Thymus (tissue), 11 donors: ENCODE data around the gene VAC14. TPM values are rescaled to one million over a fixed set of nuclear protein-coding genes. Genes with fewer than 3 reads are reported as not detected.
"Not testable (repeated sequence)": the region's sequence is repeated elsewhere in the genome, so short reads cannot be mapped to it uniquely, and the experiment has no call there.

Source experiments
- DNase-seq, 9 donors: peaks; one replicate each; pipeline ENCODE4 v3.0.0-alpha.2; 2013; ENCODE audit warnings: low spot score in 9 of 9, low read depth in 6 of 9, missing footprints in 1 of 9
- H3K27ac ChIP-seq, 2 donors: one replicate each; pipeline ENCODE4 v1.5.1; 2013; ENCODE audit warnings: control low read depth in 1 of 2, low read depth in 1 of 2, low read length in 1 of 2, mild to moderate bottlenecking in 1 of 2, moderate library complexity in 1 of 2
- H3K27me3 ChIP-seq, 2 donors: one replicate each; pipeline ENCODE4 v1.5.1; 2013; ENCODE audit warnings: low read length in 1 of 2; ENCODE audit not compliant: control insufficient read depth in 2 of 2, insufficient read depth in 1 of 2
- H3K36me3 ChIP-seq, 2 donors: one replicate each; pipeline ENCODE4 v1.5.1; 2013; ENCODE audit warnings: low read length in 1 of 2, mild to moderate bottlenecking in 1 of 2, moderate library complexity in 1 of 2; ENCODE audit not compliant: control insufficient read depth in 2 of 2, insufficient read depth in 2 of 2
- H3K4me1 ChIP-seq, 2 donors: one replicate each; pipeline ENCODE4 v1.5.1; 2013; ENCODE audit warnings: low read length in 2 of 2; ENCODE audit not compliant: control insufficient read depth in 2 of 2, insufficient read depth in 2 of 2
- H3K4me3 ChIP-seq, 2 donors: one replicate each; pipeline ENCODE4 v1.5.1; 2013; ENCODE audit warnings: low read length in 2 of 2, control low read depth in 1 of 2, mild to moderate bottlenecking in 1 of 2
- H3K9me3 ChIP-seq, 2 donors: one replicate each; pipeline ENCODE4 v1.5.1; 2013; ENCODE audit warnings: low read length in 1 of 2, mild to moderate bottlenecking in 1 of 2; ENCODE audit not compliant: control insufficient read depth in 2 of 2, insufficient read depth in 1 of 2
- WGBS: extraction: QIAGEN DNeasy Blood & Tissue Kit; methylation state at CpG from one replicate; pipeline ENCODE4 v1.1.7; 2013; 5-methylcytosine and 5-hydroxymethylcytosine counted together
- polyA plus RNA-seq: library from polyadenylated mRNA; stranded (reverse); fragments of 200-250 nt; gene quantifications from one replicate; pipeline ENCODE4 v1.2.3, GENCODE V29; 2013
- total RNA-seq: library from RNA; stranded (reverse); fragments of 120-200 nt; gene quantifications from one replicate; pipeline ENCODE4 v1.2.4, GENCODE V29; 2013
- donor health status: healthy.

Gene VAC14
- total and polyA plus RNA-seq, 2 donors = 28.7 to 33.1 TPM

DNA sequence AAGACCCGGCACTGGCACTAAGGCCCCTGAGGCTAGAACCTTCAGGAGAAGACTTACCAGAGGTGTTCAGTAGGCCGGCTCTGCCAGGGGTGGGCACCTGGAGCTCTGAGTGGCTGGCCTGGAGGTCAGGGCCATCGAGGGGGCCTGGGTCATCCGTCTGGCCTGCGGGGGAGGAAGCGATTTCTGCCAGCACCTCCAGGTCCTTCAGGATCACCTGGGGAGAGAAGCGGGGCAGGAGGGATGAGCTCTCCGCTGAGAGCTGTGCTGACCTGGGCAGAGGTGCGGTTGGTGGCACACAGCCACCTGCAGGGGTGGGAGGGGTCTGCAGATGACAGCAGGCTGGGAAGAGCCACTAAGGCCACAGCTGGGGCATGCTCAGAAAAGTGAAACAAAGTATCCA lies 56.6 kb downstream of the VAC14 start:
- Histone ChIP-seq H3K27ac (no peak overlapping the region), H3K4me3 (no peak overlapping the region), H3K36me3 (peaks cover 41 to 45% of the 10 kb centered on the region in 2 donors), H3K4me1 (peaks cover 26 to 73% of the 10 kb centered on the region in 2 donors), H3K27me3 (no peaks in the 10 kb centered on the region), H3K9me3 (peaks cover 0 to 12% of the 10 kb centered on the region in 2 donors)
- WGBS = 97% methylated on average over 9 of the region's 9 CpGs
- no peak for DNase-seq

DNA sequence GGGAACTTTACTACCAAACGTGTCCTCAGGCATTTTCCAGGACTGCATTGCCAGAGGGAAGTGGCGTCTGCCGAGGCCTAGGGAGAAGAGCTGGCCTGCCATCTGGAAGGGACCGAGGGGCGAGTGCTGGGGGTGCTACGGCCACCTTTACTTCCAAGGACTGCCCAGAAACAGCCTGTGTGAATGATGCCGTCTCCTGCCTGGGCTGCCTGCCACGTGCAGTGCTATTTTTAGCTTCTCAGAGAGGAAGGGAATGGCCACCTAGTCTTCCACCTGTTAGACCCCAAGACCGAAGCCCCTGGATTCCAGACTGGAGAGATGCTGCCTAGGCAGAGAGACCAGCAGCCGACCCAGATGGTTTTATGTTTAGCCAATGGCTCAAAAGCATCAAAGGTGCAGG lies 57.2 kb downstream of the VAC14 start:
- Histone ChIP-seq H3K27me3 (no peaks in the 10 kb centered on the region), H3K9me3 (peaks cover 0 to 12% of the 10 kb centered on the region in 2 donors), H3K4me1 (peaks cover 27 to 73% of the 10 kb centered on the region in 2 donors), H3K36me3 (peaks cover 44 to 45% of the 10 kb centered on the region in 2 donors), H3K27ac (no peak overlapping the region), H3K4me3 (no peak overlapping the region)
- WGBS = 97% methylated on average over 10 of the region's 10 CpGs
- DNase-seq = no peak

DNA sequence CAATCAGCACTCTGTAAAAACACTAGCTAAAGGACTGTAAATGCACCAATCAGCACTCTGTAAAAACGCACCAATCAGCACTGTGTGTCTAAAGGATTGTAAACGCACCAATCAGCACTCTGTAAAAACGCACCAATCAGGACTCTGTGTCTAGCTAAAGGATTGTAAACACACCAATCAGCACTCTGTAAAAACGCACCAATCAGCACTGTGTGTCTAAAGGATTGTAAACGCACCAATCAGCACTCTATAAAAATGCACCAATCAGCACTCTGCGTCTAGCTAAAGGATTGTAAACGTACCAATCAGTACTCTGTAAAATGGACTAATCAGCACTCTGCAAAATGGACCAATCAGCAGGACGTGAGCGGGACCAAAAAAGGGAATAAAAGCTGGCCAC lies 58.0 kb downstream of the VAC14 start:
- Histone ChIP-seq H3K9me3 (peaks cover 0 to 12% of the 10 kb centered on the region in 2 donors), H3K36me3 (peaks cover 45% of the 10 kb centered on the region in 2 donors), H3K4me1 (peaks cover 35 to 75% of the 10 kb centered on the region in 2 donors)
- H3K27me3 ChIP-seq, DNase-seq, H3K4me3 ChIP-seq, H3K27ac ChIP-seq: not testable (repeated sequence)
- 99% methylated on average over 9 of the region's 9 CpGs for WGBS

DNA sequence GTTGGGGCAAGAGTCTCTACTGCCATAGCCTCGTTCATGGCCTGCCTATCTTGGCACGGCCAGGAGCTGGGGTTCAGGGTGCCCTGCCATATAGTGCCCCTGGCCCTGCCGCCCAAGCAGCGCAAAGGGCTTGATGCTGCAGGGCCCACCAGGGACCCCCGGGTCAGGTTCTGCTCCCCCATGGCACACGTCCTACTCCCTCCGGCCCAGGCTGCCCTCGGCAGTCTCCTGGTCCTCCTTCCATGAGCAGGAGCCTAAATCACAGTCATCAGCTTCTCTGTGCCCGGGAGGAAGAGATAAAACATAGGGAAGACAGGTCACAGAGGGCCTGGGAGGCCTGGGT lies 59.2 kb downstream of the VAC14 start:
- Histone ChIP-seq H3K27ac (no peak overlapping the region), H3K4me1 (peaks cover 39 to 75% of the 10 kb centered on the region in 2 donors), H3K27me3 (no peaks in the 10 kb centered on the region), H3K9me3 (peaks cover 0 to 12% of the 10 kb centered on the region in 2 donors), H3K36me3 (peaks cover 45% of the 10 kb centered on the region in 2 donors), H3K4me3 (no peak overlapping the region)
- DNase-seq = no peak
- 96% methylated on average over 9 of the region's 9 CpGs for WGBS

DNA sequence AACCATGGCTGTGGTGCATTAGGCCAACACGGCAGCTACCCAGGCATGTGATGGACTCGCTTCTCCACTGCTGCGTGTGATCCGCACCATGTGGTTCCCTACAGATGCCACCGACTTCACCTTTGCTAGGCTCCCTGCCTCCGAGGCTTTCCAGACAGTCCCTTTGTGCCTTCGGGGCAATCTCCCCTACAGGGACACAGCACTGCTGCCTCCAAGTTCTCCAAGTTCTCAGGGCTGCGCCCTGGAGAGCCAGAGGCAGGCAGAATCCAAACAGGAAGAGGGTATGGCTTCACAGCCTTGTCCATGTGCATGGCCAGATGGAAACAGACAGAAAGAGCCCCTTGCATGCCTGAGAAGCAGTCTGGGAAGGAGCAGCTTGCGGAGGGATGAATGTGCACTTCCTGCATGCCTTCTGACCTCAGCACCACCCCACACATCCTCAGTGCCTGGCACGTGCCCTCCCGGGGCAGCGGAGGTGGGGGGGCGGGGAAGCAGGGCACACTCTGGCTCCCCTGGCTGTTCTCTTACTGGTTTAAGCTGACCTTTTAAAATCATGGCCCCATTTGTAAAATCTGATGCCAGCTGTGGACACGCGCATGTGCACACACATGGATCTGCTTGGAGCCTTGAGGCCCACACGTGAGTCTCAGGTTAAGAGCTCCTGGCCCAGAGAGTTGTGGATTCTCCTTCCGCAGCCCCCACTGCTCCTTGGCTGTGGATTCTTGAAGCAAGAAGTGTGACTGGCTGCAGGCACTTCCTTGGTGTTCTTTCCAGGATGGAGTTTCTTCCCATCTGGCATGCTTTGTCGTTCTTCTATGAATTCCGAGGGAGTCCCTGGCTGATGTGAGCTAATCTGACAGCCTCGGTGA lies 59.8 kb downstream of the VAC14 start:
- Histone ChIP-seq H3K4me3 (no peak overlapping the region), H3K4me1 (peaks cover 40 to 75% of the 10 kb centered on the region in 2 donors), H3K27ac (no peak overlapping the region), H3K27me3 (no peaks in the 10 kb centered on the region), H3K36me3 (peaks cover 45% of the 10 kb centered on the region in 2 donors), H3K9me3 (peaks cover 0 to 12% of the 10 kb centered on the region in 2 donors)
- WGBS = 90% methylated on average over 20 of the region's 20 CpGs
- DNase-seq = peak in 1 of 9 donors; percentile 35

DNA sequence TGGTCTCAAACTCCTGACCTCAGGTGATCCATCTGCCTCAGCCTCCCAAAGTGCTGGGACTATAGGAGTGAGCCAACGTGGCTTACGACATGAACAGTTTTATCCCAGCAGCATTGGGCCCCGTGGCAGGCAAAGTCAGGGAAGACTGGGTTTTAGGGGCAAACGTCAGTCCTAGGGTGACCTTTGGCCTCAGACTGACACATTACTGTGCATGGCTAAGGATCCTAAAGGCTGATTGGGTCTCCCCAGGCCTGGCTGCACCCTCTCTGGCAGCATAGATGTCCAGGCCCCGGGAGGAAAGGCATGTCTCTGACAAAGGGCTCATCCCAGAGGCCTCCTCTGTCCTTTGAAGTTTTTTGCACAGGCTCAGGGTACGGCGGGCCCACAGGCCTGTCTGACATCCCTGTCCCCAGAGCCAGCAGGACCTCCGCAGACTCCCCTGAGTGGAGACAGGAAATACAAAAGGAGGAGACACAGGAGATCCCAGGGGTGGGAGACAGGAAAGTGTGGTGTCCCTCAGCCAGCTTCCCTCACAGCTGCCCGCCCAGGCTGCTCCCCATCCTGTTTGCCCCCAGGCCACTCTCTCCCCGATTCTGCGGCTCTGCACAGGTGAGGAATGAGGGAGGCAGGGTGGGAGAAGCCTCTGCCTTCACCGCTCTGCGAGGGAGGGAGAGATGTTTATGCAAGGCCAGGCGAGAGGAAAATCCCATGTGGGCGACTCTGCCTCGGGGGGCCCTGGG lies 60.6 kb downstream of the VAC14 start:
- peaks cover 0 to 12% of the 10 kb centered on the region in 2 donors for H3K9me3 ChIP-seq
- 97% methylated on average over 16 of the region's 16 CpGs for WGBS
- H3K36me3 ChIP-seq = peaks cover 43 to 45% of the 10 kb centered on the region in 2 donors
- DNase-seq = no peak
- H3K4me1 ChIP-seq = peaks cover 44 to 75% of the 10 kb centered on the region in 2 donors
- no peak overlapping the region for H3K4me3 ChIP-seq
- no peaks in the 10 kb centered on the region for H3K27me3 ChIP-seq
- no peak overlapping the region for H3K27ac ChIP-seq

DNA sequence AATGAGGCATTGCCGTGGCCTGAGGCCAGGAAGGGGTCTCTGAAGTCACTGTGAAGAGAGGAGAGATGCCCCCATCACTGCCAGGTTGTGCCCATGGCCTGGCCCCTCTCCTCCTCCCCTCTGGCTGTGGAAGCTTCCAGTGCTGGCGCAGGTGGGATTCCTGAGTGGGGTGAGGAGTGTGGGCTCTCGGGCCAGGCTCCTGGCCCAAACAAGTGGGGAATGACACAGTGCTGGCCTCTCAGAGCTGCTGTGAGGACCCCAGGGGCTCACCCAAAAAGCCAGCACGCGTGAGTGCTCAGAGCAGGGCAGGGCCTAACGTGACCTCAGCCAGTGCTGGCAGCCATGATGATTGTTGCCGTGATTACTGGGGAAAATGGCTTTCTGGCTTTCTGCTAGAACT lies 61.6 kb downstream of the VAC14 start:
- Histone ChIP-seq H3K27me3 (no peaks in the 10 kb centered on the region), H3K9me3 (peaks cover 0 to 12% of the 10 kb centered on the region in 2 donors), H3K27ac (no peak overlapping the region), H3K4me1 (peaks cover 44 to 69% of the 10 kb centered on the region in 2 donors), H3K4me3 (no peak overlapping the region), H3K36me3 (peaks cover 41 to 44% of the 10 kb centered on the region in 2 donors)
- no peak for DNase-seq
- WGBS = 90% methylated on average over 7 of the region's 7 CpGs

DNA sequence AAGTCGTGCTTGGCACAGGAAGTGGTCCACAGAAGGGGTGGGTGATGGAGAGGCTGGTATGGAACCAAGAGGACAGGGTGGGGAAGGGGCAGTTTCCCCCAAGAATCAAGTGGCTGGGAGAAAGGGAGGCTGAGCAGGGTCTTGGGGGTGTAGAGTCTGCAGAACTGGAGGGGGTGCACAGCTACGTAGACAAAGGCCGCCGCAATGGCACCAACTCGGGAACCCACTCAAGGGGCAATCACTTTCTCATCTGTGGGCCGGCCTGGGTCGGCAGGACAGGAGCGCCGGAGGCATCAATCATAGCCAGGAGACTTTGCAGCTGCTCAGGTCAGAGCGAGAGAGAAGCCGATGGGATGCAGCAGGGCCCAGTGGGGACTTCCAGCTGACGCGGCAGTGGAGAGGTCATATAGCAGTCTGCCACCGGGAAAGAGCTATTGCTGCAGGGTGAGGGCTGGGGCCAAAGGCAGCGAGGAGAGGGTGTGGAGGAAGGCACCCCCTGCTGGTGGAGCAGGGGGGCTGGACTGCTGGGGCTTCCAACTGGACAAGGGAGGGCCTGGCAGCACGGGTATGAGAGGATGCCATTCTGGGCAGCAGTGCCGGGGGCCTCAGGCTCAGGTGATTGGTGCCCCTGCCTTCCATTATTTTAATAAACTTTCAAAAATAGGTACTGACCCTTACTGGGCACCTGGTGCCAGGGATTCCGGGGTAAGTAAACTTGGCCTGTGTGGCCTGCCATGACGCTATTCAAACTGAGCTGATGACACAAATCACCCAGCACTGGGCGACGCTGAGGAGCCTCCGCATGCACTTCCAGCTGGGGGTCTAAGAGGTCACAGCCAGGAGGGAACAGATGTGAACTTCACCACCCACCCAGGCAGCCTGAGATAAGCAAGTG lies 62.6 kb downstream of the VAC14 start:
- Histone ChIP-seq H3K27me3 (no peaks in the 10 kb centered on the region), H3K4me3 (peak overlapping the region; percentile 3 to 33), H3K9me3 (peaks cover 0 to 4% of the 10 kb centered on the region in 2 donors), H3K27ac (peak overlapping the region; percentile 95 to 98), H3K36me3 (peaks cover 30 to 34% of the 10 kb centered on the region in 2 donors), H3K4me1 (peaks cover 44 to 69% of the 10 kb centered on the region in 2 donors)
- WGBS = 89% methylated on average over 22 of the region's 22 CpGs
- peak in 2 of 9 donors; percentile 54 to 62 for DNase-seq
